Activated CD4-positive, alpha-beta T cell treated with anti-CD3 and anti-CD28 coated beads for 36 hours (primary cell): ENCODE data around the gene IL16. TPM values are rescaled to one million over a fixed set of nuclear protein-coding genes. Genes with fewer than 3 reads are reported as not detected.

Experiments
- ATAC-seq: fragments of 200-7000 bp; cut with Tn5 transposase; one replicate; pipeline ENCODE4 v1.10.0; 2021; ENCODE audit warnings: mild to moderate bottlenecking, moderate library complexity
- CTCF ChIA-PET: fragments of 350-600 bp; sonication (Branson Sonifier 250); formaldehyde crosslinking; loops from one replicate; lab custom pipeline; 2021; ENCODE audit warnings: antibody characterized with exemption; lab: Charles Lee
- POLR2A ChIA-PET: fragments of 350-600 bp; sonication (Branson Sonifier 250); formaldehyde crosslinking; loops from one replicate; lab custom pipeline; 2021; ENCODE audit warnings: antibody characterized with exemption, inconsistent platforms; lab: Charles Lee
- DNase-seq: peaks from one replicate; pipeline ENCODE4 v3.0.0-alpha.2; 2020
- H3K27ac Mint-ChIP-seq: one replicate; pipeline ENCODE4 v1.8.0; 2021; ENCODE audit warnings: mixed read lengths
- H3K27me3 Mint-ChIP-seq: one replicate; pipeline ENCODE4 v1.8.0; 2021; ENCODE audit warnings: mixed read lengths
- H3K36me3 Mint-ChIP-seq: one replicate; pipeline ENCODE4 v1.8.0; 2021; ENCODE audit warnings: low read depth, mixed read lengths
- H3K4me1 Mint-ChIP-seq: one replicate; pipeline ENCODE4 v1.8.0; 2021; ENCODE audit warnings: mixed read lengths
- H3K4me3 Mint-ChIP-seq: one replicate; pipeline ENCODE4 v1.8.0; 2021; ENCODE audit warnings: mild to moderate bottlenecking, moderate library complexity, mixed read lengths
- H3K9me3 Mint-ChIP-seq: one replicate; pipeline ENCODE4 v1.8.0; 2021; ENCODE audit warnings: low read depth, mixed read lengths
- intact Hi-C, 2 experiments: fragments of 100-400 bp; cut with DNase I in 1 of 2; cut with micrococcal nuclease in 1 of 2; formaldehyde crosslinking; loops; one replicate each; pipeline versions ENCODE4 v1.14.2 to v1.15.1; 2022 to 2024; cut with DNase I, micrococcal nuclease
- total RNA-seq, 2 experiments: library from RNA; stranded (reverse); gene quantifications; one replicate each; pipeline ENCODE4 v1.2.3, GENCODE V29; 2021

Gene IL16
- total RNA-seq, 2 experiments from 2014 or later: 102 to 117 TPM

GRCh38 chr15:81235276-81236123 lies 38.8 kb downstream of the IL16 start:
- H3K27ac Mint-ChIP-seq: no peak overlapping the region
- H3K4me1 Mint-ChIP-seq: no peaks in the 10 kb centered on the region
- no peak for ATAC-seq
- H3K4me3 Mint-ChIP-seq: no peak overlapping the region
- peaks cover 6% of the 10 kb centered on the region for H3K9me3 Mint-ChIP-seq
- no peaks in the 10 kb centered on the region for H3K36me3 Mint-ChIP-seq
- ChIA-PET CTCF (interaction anchor here (0.5 to 0.8 kb wide), 3 partner anchors 30 to 479 kb away, joined by 3 read pairs; no protein-coding TSS in a partner anchor), POLR2A (no interaction called here)
- intact Hi-C loops: no loop called here
- H3K27me3 Mint-ChIP-seq: no peaks in the 10 kb centered on the region
- no peak for DNase-seq

- H3K36me3 Mint-ChIP-seq: peaks cover 3% of the 10 kb centered on the region
- intact Hi-C loops: no loop called here
- H3K4me3 Mint-ChIP-seq: no peak overlapping the region
- POLR2A ChIA-PET: interaction anchor here (0.5 kb wide), 1 partner anchor 119 kb away, joined by 3 read pairs; no protein-coding TSS in a partner anchor
- DNase-seq (no peak), ATAC-seq (no peak)
- no peaks in the 10 kb centered on the region for H3K4me1 Mint-ChIP-seq
- no peak overlapping the region for H3K27ac Mint-ChIP-seq
- peaks cover 16% of the 10 kb centered on the region for H3K9me3 Mint-ChIP-seq
- H3K27me3 Mint-ChIP-seq: no peaks in the 10 kb centered on the region
- CTCF ChIA-PET: no interaction called here
Measured at GRCh38 chr15:81239190-81239589, 42.5 kb downstream of the IL16 start.

- POLR2A ChIA-PET: no interaction called here
- Mint-ChIP-seq H3K4me3 (no peak overlapping the region), H3K9me3 (peaks cover 19% of the 10 kb centered on the region)
Measured at GRCh38 chr15:81242778-81243177, 46.1 kb downstream of the IL16 start.

DNA sequence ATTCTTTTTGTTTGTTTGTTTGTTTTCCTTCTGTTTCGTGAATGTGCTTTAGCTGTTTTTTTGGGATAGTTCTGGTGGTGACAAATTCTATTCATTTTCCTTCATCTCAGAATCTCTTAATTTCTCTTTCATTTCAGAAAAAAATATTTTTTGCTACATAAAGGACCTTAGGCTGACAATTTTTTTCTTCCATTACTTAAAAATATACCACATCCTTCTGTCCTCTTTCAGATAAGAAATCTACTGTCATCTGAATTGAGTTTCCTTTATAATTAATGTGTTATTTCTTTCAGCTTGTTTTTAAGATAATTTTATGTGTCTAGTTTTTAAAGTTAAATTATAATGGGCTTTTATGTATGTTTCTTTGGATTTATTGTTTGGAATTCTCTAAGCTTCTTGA lies 47.6 kb downstream of the IL16 start:
- Mint-ChIP-seq H3K36me3 (peaks cover 5% of the 10 kb centered on the region), H3K27me3 (peaks cover 2% of the 10 kb centered on the region), H3K4me1 (no peaks in the 10 kb centered on the region), H3K4me3 (no peak overlapping the region), H3K27ac (no peak overlapping the region), H3K9me3 (peaks cover 19% of the 10 kb centered on the region)
- DNase-seq (no peak), ATAC-seq (no peak)
- ChIA-PET CTCF (interaction anchor here (1.2 to 3.6 kb wide), 5 partner anchors 10 to 22 kb away, joined by 3 to 16 read pairs (median 3); no protein-coding TSS in a partner anchor), POLR2A (no interaction called here)
- intact Hi-C loops: no loop called here

More at GRCh38 chr15:81242778-81243177, 46.1 kb downstream of the IL16 start:
- Mint-ChIP-seq H3K27me3 (peaks cover 2% of the 10 kb centered on the region), H3K4me1 (no peaks in the 10 kb centered on the region), H3K36me3 (peaks cover 3% of the 10 kb centered on the region), H3K27ac (no peak overlapping the region)
- CTCF ChIA-PET: interaction anchor here (1.7 to 3.6 kb wide), 2 partner anchors 12 to 24 kb away, joined by 5 to 16 read pairs; no protein-coding TSS in a partner anchor
- intact Hi-C loops: no loop called here
- ATAC-seq: no peak
- no peak for DNase-seq

GRCh38 chr15:81253846-81254245 lies 57.2 kb downstream of the IL16 start:
- Mint-ChIP-seq H3K27me3 (peaks cover 14% of the 10 kb centered on the region), H3K36me3 (no peaks in the 10 kb centered on the region), H3K9me3 (no peaks in the 10 kb centered on the region), H3K4me1 (no peaks in the 10 kb centered on the region), H3K27ac (no peak overlapping the region), H3K4me3 (no peak overlapping the region)
- DNase-seq (no peak), ATAC-seq (no peak)
- intact Hi-C loops: no loop called here
- CTCF ChIA-PET: interaction anchor here (0.9 to 4.7 kb wide), 5 partner anchors 10 to 105 kb away, joined by 3 to 29 read pairs (median 3); no protein-coding TSS in a partner anchor
- POLR2A ChIA-PET: no interaction called here

GRCh38 chr15:81254277-81254915 lies 57.7 kb downstream of the IL16 start:
- DNase-seq (no peak), ATAC-seq (no peak)
- H3K27ac Mint-ChIP-seq: no peak overlapping the region
- CTCF ChIA-PET: interaction anchor here (0.5 to 4.7 kb wide), 8 partner anchors 9 to 794 kb away, joined by 3 to 29 read pairs (median 3); no protein-coding TSS in a partner anchor
- H3K9me3 Mint-ChIP-seq: no peaks in the 10 kb centered on the region
- H3K4me3 Mint-ChIP-seq: no peak overlapping the region
- POLR2A ChIA-PET: no interaction called here
- H3K4me1 Mint-ChIP-seq: no peaks in the 10 kb centered on the region
- intact Hi-C loops: no loop called here
- no peaks in the 10 kb centered on the region for H3K36me3 Mint-ChIP-seq
- H3K27me3 Mint-ChIP-seq: peaks cover 14% of the 10 kb centered on the region

GRCh38 chr15:81254916-81255290 lies 58.2 kb downstream of the IL16 start:
- Mint-ChIP-seq H3K4me3 (no peak overlapping the region), H3K36me3 (no peaks in the 10 kb centered on the region)
- POLR2A ChIA-PET: no interaction called here

GRCh38 chr15:81255315-81255957 lies 58.8 kb downstream of the IL16 start:
- Mint-ChIP-seq H3K4me1 (no peaks in the 10 kb centered on the region), H3K27ac (no peak overlapping the region), H3K9me3 (no peaks in the 10 kb centered on the region), H3K36me3 (no peaks in the 10 kb centered on the region), H3K4me3 (no peak overlapping the region), H3K27me3 (peaks cover 12% of the 10 kb centered on the region)
- ChIA-PET CTCF (interaction anchor here (0.7 to 4.7 kb wide), 4 partner anchors 11 to 795 kb away, joined by 3 to 29 read pairs (median 4); no protein-coding TSS in a partner anchor), POLR2A (no interaction called here)
- intact Hi-C loops: no loop called here
- DNase-seq (no peak), ATAC-seq (no peak)

More at GRCh38 chr15:81254916-81255290, 58.2 kb downstream of the IL16 start:
- Mint-ChIP-seq H3K27me3 (peaks cover 14% of the 10 kb centered on the region), H3K9me3 (no peaks in the 10 kb centered on the region), H3K27ac (no peak overlapping the region), H3K4me1 (no peaks in the 10 kb centered on the region)
- no peak for ATAC-seq
- DNase-seq: no peak
- CTCF ChIA-PET: interaction anchor here (0.5 to 4.7 kb wide), 6 partner anchors 8 to 795 kb away, joined by 3 to 29 read pairs (median 4); no protein-coding TSS in a partner anchor
- intact Hi-C loops: no loop called here

DNA sequence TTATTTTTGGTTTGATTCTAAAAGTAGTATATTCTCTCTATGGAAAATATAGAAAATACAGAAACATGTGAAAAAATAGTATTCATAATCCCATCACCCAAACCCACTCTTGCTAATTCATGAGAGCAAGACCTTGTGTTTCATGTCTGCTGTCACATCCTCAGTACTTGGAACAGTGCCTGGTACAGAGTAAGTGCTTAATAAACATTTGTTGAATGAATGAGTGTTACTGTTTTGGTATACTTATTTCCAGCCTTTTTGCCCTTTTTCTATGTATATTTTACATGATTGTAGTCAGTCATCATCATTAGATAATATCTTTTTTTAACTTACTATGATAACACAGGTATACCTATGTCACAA lies 59.3 kb downstream of the IL16 start:
- CTCF ChIA-PET: interaction anchor here (4.7 kb wide), 1 partner anchor 10 kb away, joined by 29 read pairs; no protein-coding TSS in a partner anchor
- intact Hi-C loops: no loop called here
- Mint-ChIP-seq H3K9me3 (no peaks in the 10 kb centered on the region), H3K27ac (no peak overlapping the region), H3K36me3 (no peaks in the 10 kb centered on the region), H3K4me1 (no peaks in the 10 kb centered on the region), H3K27me3 (peaks cover 12% of the 10 kb centered on the region), H3K4me3 (no peak overlapping the region)
- no peak for DNase-seq
- POLR2A ChIA-PET: no interaction called here
- ATAC-seq: no peak

DNA sequence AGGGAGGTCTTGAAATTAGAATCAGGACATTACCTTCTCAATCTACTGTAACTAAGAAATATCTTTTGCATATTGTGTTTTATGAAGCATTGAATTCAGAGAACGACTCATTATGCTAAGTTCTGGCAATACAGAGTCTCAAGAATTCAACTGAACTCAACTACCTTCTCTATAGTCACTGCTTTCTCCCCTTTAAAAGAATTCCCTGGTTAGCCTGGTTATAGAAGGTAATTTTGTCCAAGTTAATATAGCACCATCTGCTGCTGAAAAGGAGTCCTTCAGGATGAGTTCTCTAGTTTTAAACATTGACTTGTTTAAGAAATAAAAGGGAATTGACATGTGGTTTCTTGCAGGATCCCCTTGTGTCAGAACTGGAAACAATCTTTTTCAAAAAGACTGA lies 60.2 kb downstream of the IL16 start:
- CTCF ChIA-PET: no interaction called here

GRCh38 chr15:81257435-81257834 lies 60.8 kb downstream of the IL16 start:
- ChIA-PET CTCF (no interaction called here), POLR2A (no interaction called here)
- no peak overlapping the region for H3K4me3 Mint-ChIP-seq
- intact Hi-C loops: no loop called here
- ATAC-seq (no peak), DNase-seq (no peak)
- no peak overlapping the region for H3K27ac Mint-ChIP-seq
- H3K27me3 Mint-ChIP-seq: peaks cover 6% of the 10 kb centered on the region
- H3K36me3 Mint-ChIP-seq: no peaks in the 10 kb centered on the region
- H3K4me1 Mint-ChIP-seq: no peaks in the 10 kb centered on the region
- H3K9me3 Mint-ChIP-seq: no peaks in the 10 kb centered on the region

More for the DNA sequence above, 60.2 kb downstream of the IL16 start:
- POLR2A ChIA-PET: no interaction called here
- Mint-ChIP-seq H3K27ac (no peak overlapping the region), H3K9me3 (no peaks in the 10 kb centered on the region), H3K27me3 (peaks cover 8% of the 10 kb centered on the region), H3K4me3 (no peak overlapping the region), H3K4me1 (no peaks in the 10 kb centered on the region), H3K36me3 (no peaks in the 10 kb centered on the region)
- intact Hi-C loops: no loop called here
- ATAC-seq (no peak), DNase-seq (no peak)
